Caco-2 (cell line): ENCODE results near the gene CNTNAP4. TPM values are rescaled to one million over a fixed set of nuclear protein-coding genes. Genes with fewer than 3 reads are reported as not detected.

Experiments used
- BruUV-seq: library from RNA; stranded (reverse); fragments of 400-500 nt; replicated peaks from 2 replicates; lab custom pipeline; 2021; lab: Mats Ljungman, UMichigan
- CTCF ChIA-PET: fragments of 300-600 bp; sonication (Branson Sonifier 250); formaldehyde crosslinking; loops from one replicate; lab custom pipeline; 2022; ENCODE audit warnings: antibody characterized with exemption; lab: Charles Lee
- POLR2A ChIA-PET: fragments of 300-600 bp; sonication (Branson Sonifier 250); formaldehyde crosslinking; loops from one replicate; lab custom pipeline; 2022; ENCODE audit warnings: antibody characterized with exemption; lab: Charles Lee
- DNase-seq, 2 experiments: peaks; one replicate each; pipeline versions ENCODE4 v3.0.0 to v3.0.0-alpha.2; 2020 to 2022
- H3K27me3 ChIP-seq: replicated peaks from 2 replicates; pipeline ENCODE4 v1.6.0; 2011; ENCODE audit warnings: low read length; ENCODE audit not compliant: control insufficient read depth, insufficient read depth
- H3K36me3 ChIP-seq: 2 replicates; pipeline ENCODE4 v1.5.1; 2011; ENCODE audit warnings: low read length; ENCODE audit not compliant: control insufficient read depth, insufficient read depth
- H3K4me1 ChIP-seq: fragments of 250-450 bp; sonication (Bioruptor Pico); 2 replicates; pipeline ENCODE4 v1.5.1; 2020; ENCODE audit warnings: mild to moderate bottlenecking
- H3K4me3 ChIP-seq: 2 replicates; pipeline ENCODE4 v1.5.1; 2011; ENCODE audit warnings: low read depth, mild to moderate bottlenecking, control low read depth, low read length
- H3K9me3 ChIP-seq: fragments of 250-450 bp; sonication (Bioruptor Pico); 2 replicates; pipeline ENCODE4 v1.5.1; 2020; ENCODE audit warnings: mild to moderate bottlenecking, moderate library complexity
- H3K27ac Mint-ChIP-seq: one replicate; pipeline ENCODE4 v1.8.0; 2022; ENCODE audit warnings: mixed read lengths; ENCODE audit not compliant: unreplicated experiment
- H3K27me3 Mint-ChIP-seq: one replicate; pipeline ENCODE4 v1.8.0; 2022; ENCODE audit warnings: mixed read lengths; ENCODE audit not compliant: insufficient read depth, unreplicated experiment
- H3K36me3 Mint-ChIP-seq: one replicate; pipeline ENCODE4 v1.8.0; 2022; ENCODE audit warnings: mild to moderate bottlenecking, mixed read lengths; ENCODE audit not compliant: insufficient read depth, unreplicated experiment
- H3K4me1 Mint-ChIP-seq: one replicate; pipeline ENCODE4 v1.8.0; 2022; ENCODE audit warnings: low read depth, mixed read lengths; ENCODE audit not compliant: unreplicated experiment
- H3K4me3 Mint-ChIP-seq: one replicate; pipeline ENCODE4 v1.8.0; 2022; ENCODE audit warnings: mild to moderate bottlenecking, moderate library complexity, mixed read lengths; ENCODE audit not compliant: unreplicated experiment
- H3K9me3 Mint-ChIP-seq: one replicate; pipeline ENCODE4 v1.8.0; 2022; ENCODE audit warnings: mixed read lengths; ENCODE audit not compliant: unreplicated experiment
- CTCF ChIP-seq, 2 experiments: fragments of 200-600 bp in 1 of 2; IDR thresholded peaks; 1 replicate in 1 of 2; 2 replicates in 1 of 2; pipeline versions ENCODE4 v1.5.1 to v1.8.0; 2011 to 2022; ENCODE audit warnings: antibody characterized with exemption in 1 of 2, control low read depth in 1 of 2, inconsistent platforms in 1 of 2, low read depth in 1 of 2, low read length in 1 of 2, mild to moderate bottlenecking in 1 of 2, moderate library complexity in 1 of 2; ENCODE audit not compliant: insufficient read depth in 1 of 2, severe bottlenecking in 1 of 2, unreplicated experiment in 1 of 2
- intact Hi-C: fragments of 100-400 bp; cut with micrococcal nuclease; formaldehyde crosslinking; loops from one replicate; pipeline ENCODE4 v1.10.0; 2022; ENCODE audit not compliant: unreplicated experiment
- total RNA-seq: library from RNA; stranded (reverse); gene quantifications from 2 replicates; pipeline ENCODE4 v1.2.3, GENCODE V29; 2022

The CNTNAP4 gene
- total RNA-seq, 1 experiment from 2014 or later = not detected

- Histone ChIP-seq H3K36me3 (no peaks in the 10 kb centered on the region), H3K27me3 (no peaks in the 10 kb centered on the region), H3K9me3 (no peaks in the 10 kb centered on the region), H3K4me1 (no peaks in the 10 kb centered on the region), H3K4me3 (no peak overlapping the region)
- ChIA-PET CTCF (no interaction called here), POLR2A (no interaction called here)
- H3K27ac Mint-ChIP-seq = no peak overlapping the region
- intact Hi-C loops = no loop called here
- DNase-seq = no peak
- no peak overlapping the region for H3K4me3 Mint-ChIP-seq
- no TSS peak for BruUV-seq
- no peaks in the 10 kb centered on the region for H3K36me3 Mint-ChIP-seq
- no peaks in the 10 kb centered on the region for H3K9me3 Mint-ChIP-seq
- H3K27me3 Mint-ChIP-seq = no peaks in the 10 kb centered on the region
- H3K4me1 Mint-ChIP-seq = no peaks in the 10 kb centered on the region
- TF ChIP-seq CTCF (IDR thresholded peaks at IDR 0.05; ENCODE audit: insufficient read depth in 1 of 2, low read depth in 1 of 2, low read length in 1 of 2, severe bottlenecking in 1 of 2, unreplicated experiment in 1 of 2) = no peak
Observed at GRCh38 chr16:76503091-76503490, 225.9 kb downstream of the CNTNAP4 start.

GRCh38 chr16:76511203-76511602 lies 234.0 kb downstream of the CNTNAP4 start:
- no peaks in the 10 kb centered on the region for H3K9me3 Mint-ChIP-seq
- no peak overlapping the region for H3K4me3 ChIP-seq
- CTCF ChIA-PET = no interaction called here
- no peaks in the 10 kb centered on the region for H3K36me3 Mint-ChIP-seq
- no peaks in the 10 kb centered on the region for H3K36me3 ChIP-seq
- H3K27ac Mint-ChIP-seq = no peak overlapping the region
- no peaks in the 10 kb centered on the region for H3K9me3 ChIP-seq
- H3K4me1 ChIP-seq = no peaks in the 10 kb centered on the region
- H3K27me3 ChIP-seq = no peaks in the 10 kb centered on the region
- H3K4me3 Mint-ChIP-seq = no peak overlapping the region
- BruUV-seq = no TSS peak
- no peaks in the 10 kb centered on the region for H3K4me1 Mint-ChIP-seq
- DNase-seq = no peak
- intact Hi-C loops = no loop called here
- no peak for TF ChIP-seq CTCF (IDR thresholded peaks at IDR 0.05; ENCODE audit: insufficient read depth in 1 of 2, low read depth in 1 of 2, low read length in 1 of 2, severe bottlenecking in 1 of 2, unreplicated experiment in 1 of 2)
- H3K27me3 Mint-ChIP-seq = peaks cover 2% of the 10 kb centered on the region
- POLR2A ChIA-PET = no interaction called here

- Histone ChIP-seq H3K36me3 (no peaks in the 10 kb centered on the region), H3K27me3 (no peaks in the 10 kb centered on the region), H3K4me1 (no peaks in the 10 kb centered on the region), H3K9me3 (no peaks in the 10 kb centered on the region), H3K4me3 (no peak overlapping the region)
- H3K27me3 Mint-ChIP-seq = no peaks in the 10 kb centered on the region
- TF ChIP-seq CTCF (IDR thresholded peaks at IDR 0.05; ENCODE audit: insufficient read depth in 1 of 2, low read depth in 1 of 2, low read length in 1 of 2, severe bottlenecking in 1 of 2, unreplicated experiment in 1 of 2) = no peak
- no peaks in the 10 kb centered on the region for H3K36me3 Mint-ChIP-seq
- no TSS peak for BruUV-seq
- ChIA-PET CTCF (no interaction called here), POLR2A (no interaction called here)
- H3K4me3 Mint-ChIP-seq = no peak overlapping the region
- no peaks in the 10 kb centered on the region for H3K9me3 Mint-ChIP-seq
- no peaks in the 10 kb centered on the region for H3K4me1 Mint-ChIP-seq
- no peak overlapping the region for H3K27ac Mint-ChIP-seq
- DNase-seq = no peak
- intact Hi-C loops = no loop called here
Observed at GRCh38 chr16:76518781-76519180, 241.6 kb downstream of the CNTNAP4 start.
